Measurements from ENCODE around the gene PTPRT.

Gene PTPRT

DNA sequence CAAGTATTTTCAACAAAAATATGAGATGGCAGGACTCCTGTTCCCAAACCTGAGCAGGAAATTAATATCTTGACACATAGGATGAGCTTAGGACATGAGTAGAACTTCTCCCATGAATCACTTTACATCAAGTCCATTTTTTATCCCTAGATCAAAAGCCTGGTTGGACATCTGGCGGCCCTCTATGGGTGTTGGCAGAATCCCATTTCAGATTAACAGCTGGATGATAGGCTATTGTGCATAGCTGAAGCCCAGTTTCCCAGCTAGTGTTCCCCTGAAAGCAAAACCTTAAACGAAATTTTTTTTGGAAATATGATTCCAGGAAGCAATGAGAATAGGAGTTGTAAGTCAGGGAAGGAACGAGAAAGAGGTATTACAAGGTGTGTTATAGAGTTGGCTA, 1122.1 kb downstream of the PTPRT start:
- Histone ChIP-seq H3K4me3 (ENCODE audit: low read depth in 1 of 2, low read length in 2 of 2) (no peak overlapping the region), H3K36me3 (ENCODE audit: insufficient read depth, low read length) (no peaks in the 10 kb centered on the region), H3K9me3 (ENCODE audit: insufficient read depth, low read length, severe bottlenecking) (no peaks in the 10 kb centered on the region), H3K27me3 (ENCODE audit: insufficient read depth, low read length, poor library complexity) (peaks cover 15% of the 10 kb centered on the region), H3K9ac (ENCODE audit: low read depth, low read length) (no peak overlapping the region), H3K4me1 (ENCODE audit: insufficient read depth, low read length) (no peaks in the 10 kb centered on the region), H2AFZ (ENCODE audit: low read depth, low read length) (no peak overlapping the region), H3K27ac (ENCODE audit: low read length) (no peak overlapping the region), H4K20me1 (ENCODE audit: insufficient read depth, low read length) (no peaks in the 10 kb centered on the region), H3K4me2 (ENCODE audit: insufficient read depth, low read length) (no peak overlapping the region), H3K79me2 (ENCODE audit: insufficient read depth, low read length) (no peaks in the 10 kb centered on the region)
- TF ChIP-seq EZH2 (IDR thresholded peaks at IDR 0.05; ENCODE audit: borderline replicate concordance, low read depth, low read length, severe bottlenecking), result no peak
- TF ChIP-seq, protein P1, sequence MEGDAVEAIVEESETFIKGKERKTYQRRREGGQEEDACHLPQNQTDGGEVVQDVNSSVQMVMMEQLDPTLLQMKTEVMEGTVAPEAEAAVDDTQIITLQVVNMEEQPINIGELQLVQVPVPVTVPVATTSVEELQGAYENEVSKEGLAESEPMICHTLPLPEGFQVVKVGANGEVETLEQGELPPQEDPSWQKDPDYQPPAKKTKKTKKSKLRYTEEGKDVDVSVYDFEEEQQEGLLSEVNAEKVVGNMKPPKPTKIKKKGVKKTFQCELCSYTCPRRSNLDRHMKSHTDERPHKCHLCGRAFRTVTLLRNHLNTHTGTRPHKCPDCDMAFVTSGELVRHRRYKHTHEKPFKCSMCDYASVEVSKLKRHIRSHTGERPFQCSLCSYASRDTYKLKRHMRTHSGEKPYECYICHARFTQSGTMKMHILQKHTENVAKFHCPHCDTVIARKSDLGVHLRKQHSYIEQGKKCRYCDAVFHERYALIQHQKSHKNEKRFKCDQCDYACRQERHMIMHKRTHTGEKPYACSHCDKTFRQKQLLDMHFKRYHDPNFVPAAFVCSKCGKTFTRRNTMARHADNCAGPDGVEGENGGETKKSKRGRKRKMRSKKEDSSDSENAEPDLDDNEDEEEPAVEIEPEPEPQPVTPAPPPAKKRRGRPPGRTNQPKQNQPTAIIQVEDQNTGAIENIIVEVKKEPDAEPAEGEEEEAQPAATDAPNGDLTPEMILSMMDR (IDR thresholded peaks at IDR 0.05; ENCODE audit: borderline replicate concordance, extremely low read depth, low read length, poor library complexity, severe bottlenecking), result no peak
- DNase-seq (no peak), ATAC-seq (ENCODE audit: insufficient read depth, low read depth) (no peak)

DNA sequence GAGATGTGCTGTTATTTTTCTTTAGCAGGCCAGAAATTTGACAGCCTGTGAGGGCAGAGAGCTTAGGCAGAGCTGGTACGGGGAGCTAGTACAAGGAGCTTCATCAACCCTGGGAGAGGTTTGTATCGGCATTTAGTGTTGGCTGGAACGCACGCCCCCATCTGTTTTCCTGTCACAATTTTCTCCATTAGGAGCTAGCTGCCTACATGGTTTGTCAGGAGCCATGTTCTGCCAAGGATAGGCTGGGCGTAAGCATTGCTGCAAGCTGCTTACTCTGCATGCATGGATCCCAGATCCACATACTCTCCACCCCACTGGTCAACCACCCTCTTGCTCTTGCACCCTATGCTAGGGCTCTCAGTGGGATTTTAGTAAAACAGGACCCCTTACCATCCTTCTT, 1122.5 kb downstream of the PTPRT start:
- TF ChIP-seq, protein P1 (IDR thresholded peaks at IDR 0.05; ENCODE audit: borderline replicate concordance, extremely low read depth, low read length, poor library complexity, severe bottlenecking), result no peak
- TF ChIP-seq EZH2 (IDR thresholded peaks at IDR 0.05; ENCODE audit: borderline replicate concordance, low read depth, low read length, severe bottlenecking), result no peak
- ATAC-seq (ENCODE audit: insufficient read depth, low read depth), result no peak
- no peak overlapping the region for H3K9ac ChIP-seq (ENCODE audit: low read depth, low read length)

DNA sequence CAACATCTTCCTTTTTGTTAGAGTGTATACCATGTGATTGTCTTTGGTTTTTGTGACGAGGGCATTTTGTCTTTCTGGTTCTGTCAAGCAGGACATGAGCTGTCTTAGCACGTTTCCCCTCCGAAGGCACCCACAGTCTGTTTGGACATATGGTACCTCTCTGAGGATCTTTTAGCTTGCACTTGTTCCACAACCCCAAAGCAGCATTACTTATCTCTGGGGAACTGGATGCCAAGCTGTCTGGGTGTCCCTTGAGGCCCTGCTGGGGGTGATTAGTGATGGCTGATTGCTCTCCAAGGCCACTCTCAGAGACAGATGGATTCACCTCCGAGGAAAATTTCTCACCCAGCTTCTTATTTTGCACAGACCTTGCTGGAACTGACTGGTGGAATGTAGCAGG, 1126.6 kb downstream of the PTPRT start:
- TF ChIP-seq, protein P1 (IDR thresholded peaks at IDR 0.05; ENCODE audit: borderline replicate concordance, extremely low read depth, low read length, poor library complexity, severe bottlenecking), result no peak
- no peak for TF ChIP-seq EZH2 (IDR thresholded peaks at IDR 0.05; ENCODE audit: borderline replicate concordance, low read depth, low read length, severe bottlenecking)
- Histone ChIP-seq H3K4me3 (ENCODE audit: low read depth in 1 of 2, low read length in 2 of 2) (no peak overlapping the region), H3K36me3 (ENCODE audit: insufficient read depth, low read length) (no peaks in the 10 kb centered on the region), H2AFZ (ENCODE audit: low read depth, low read length) (no peak overlapping the region), H3K27ac (ENCODE audit: low read length) (no peak overlapping the region), H3K79me2 (ENCODE audit: insufficient read depth, low read length) (no peaks in the 10 kb centered on the region), H4K20me1 (ENCODE audit: insufficient read depth, low read length) (no peaks in the 10 kb centered on the region), H3K27me3 (ENCODE audit: insufficient read depth, low read length, poor library complexity) (peaks cover 11% of the 10 kb centered on the region), H3K9ac (ENCODE audit: low read depth, low read length) (no peak overlapping the region), H3K9me3 (ENCODE audit: insufficient read depth, low read length, severe bottlenecking) (no peaks in the 10 kb centered on the region), H3K4me2 (ENCODE audit: insufficient read depth, low read length) (no peak overlapping the region), H3K4me1 (ENCODE audit: insufficient read depth, low read length) (no peaks in the 10 kb centered on the region)
- no peak for ATAC-seq (ENCODE audit: insufficient read depth, low read depth)
- no peak for DNase-seq

More for the DNA sequence above, 1122.5 kb downstream of the PTPRT start:
- no peaks in the 10 kb centered on the region for H3K4me1 ChIP-seq (ENCODE audit: insufficient read depth, low read length)
- DNase-seq, result no peak
- no peak overlapping the region for H3K4me2 ChIP-seq (ENCODE audit: insufficient read depth, low read length)
- H3K79me2 ChIP-seq (ENCODE audit: insufficient read depth, low read length), result no peaks in the 10 kb centered on the region
- H4K20me1 ChIP-seq (ENCODE audit: insufficient read depth, low read length), result no peaks in the 10 kb centered on the region
- H3K27me3 ChIP-seq (ENCODE audit: insufficient read depth, low read length, poor library complexity), result peaks cover 15% of the 10 kb centered on the region
- no peak overlapping the region for H3K4me3 ChIP-seq (ENCODE audit: low read depth in 1 of 2, low read length in 2 of 2)
- no peaks in the 10 kb centered on the region for H3K36me3 ChIP-seq (ENCODE audit: insufficient read depth, low read length)
- no peaks in the 10 kb centered on the region for H3K9me3 ChIP-seq (ENCODE audit: insufficient read depth, low read length, severe bottlenecking)
- H3K27ac ChIP-seq (ENCODE audit: low read length), result no peak overlapping the region
- no peak overlapping the region for H2AFZ ChIP-seq (ENCODE audit: low read depth, low read length)

DNA sequence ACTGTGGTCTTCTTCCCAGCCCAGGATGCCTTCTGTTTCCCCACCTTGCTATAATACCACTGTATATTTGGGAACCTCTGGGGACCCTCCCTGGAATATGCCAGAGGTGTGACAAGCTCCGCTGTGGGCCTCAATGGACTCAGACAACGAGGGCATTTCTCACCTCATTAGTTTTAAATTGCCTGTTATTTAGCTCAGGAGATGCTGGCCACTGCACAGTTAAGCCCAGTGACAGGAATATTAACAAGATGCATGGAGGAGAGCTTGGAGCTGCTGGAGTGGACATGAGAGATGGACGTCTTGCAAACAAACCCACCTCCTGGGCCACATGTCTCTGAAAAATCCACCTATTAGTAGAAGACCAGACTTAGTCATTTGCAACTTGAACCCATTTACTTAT, 1136.4 kb downstream of the PTPRT start:
- H3K79me2 ChIP-seq (ENCODE audit: insufficient read depth, low read length), result no peaks in the 10 kb centered on the region
- H3K9me3 ChIP-seq (ENCODE audit: insufficient read depth, low read length, severe bottlenecking), result no peaks in the 10 kb centered on the region
- no peak for TF ChIP-seq EZH2 (IDR thresholded peaks at IDR 0.05; ENCODE audit: borderline replicate concordance, low read depth, low read length, severe bottlenecking)
- TF ChIP-seq, protein P1 (IDR thresholded peaks at IDR 0.05; ENCODE audit: borderline replicate concordance, extremely low read depth, low read length, poor library complexity, severe bottlenecking), result no peak
- H3K27ac ChIP-seq (ENCODE audit: low read length), result no peak overlapping the region
- H3K4me3 ChIP-seq (ENCODE audit: low read depth in 1 of 2, low read length in 2 of 2), result no peak overlapping the region
- H3K36me3 ChIP-seq (ENCODE audit: insufficient read depth, low read length), result no peaks in the 10 kb centered on the region
- no peaks in the 10 kb centered on the region for H3K27me3 ChIP-seq (ENCODE audit: insufficient read depth, low read length, poor library complexity)
- H3K4me1 ChIP-seq (ENCODE audit: insufficient read depth, low read length), result no peaks in the 10 kb centered on the region
- DNase-seq, result no peak
- no peak overlapping the region for H3K4me2 ChIP-seq (ENCODE audit: insufficient read depth, low read length)
- H2AFZ ChIP-seq (ENCODE audit: low read depth, low read length), result no peak overlapping the region
- H3K9ac ChIP-seq (ENCODE audit: low read depth, low read length), result no peak overlapping the region
- H4K20me1 ChIP-seq (ENCODE audit: insufficient read depth, low read length), result no peaks in the 10 kb centered on the region
- ATAC-seq (ENCODE audit: insufficient read depth, low read depth), result no peak
